ENCODE results near the gene RPS2.

Gene RPS2

DNA sequence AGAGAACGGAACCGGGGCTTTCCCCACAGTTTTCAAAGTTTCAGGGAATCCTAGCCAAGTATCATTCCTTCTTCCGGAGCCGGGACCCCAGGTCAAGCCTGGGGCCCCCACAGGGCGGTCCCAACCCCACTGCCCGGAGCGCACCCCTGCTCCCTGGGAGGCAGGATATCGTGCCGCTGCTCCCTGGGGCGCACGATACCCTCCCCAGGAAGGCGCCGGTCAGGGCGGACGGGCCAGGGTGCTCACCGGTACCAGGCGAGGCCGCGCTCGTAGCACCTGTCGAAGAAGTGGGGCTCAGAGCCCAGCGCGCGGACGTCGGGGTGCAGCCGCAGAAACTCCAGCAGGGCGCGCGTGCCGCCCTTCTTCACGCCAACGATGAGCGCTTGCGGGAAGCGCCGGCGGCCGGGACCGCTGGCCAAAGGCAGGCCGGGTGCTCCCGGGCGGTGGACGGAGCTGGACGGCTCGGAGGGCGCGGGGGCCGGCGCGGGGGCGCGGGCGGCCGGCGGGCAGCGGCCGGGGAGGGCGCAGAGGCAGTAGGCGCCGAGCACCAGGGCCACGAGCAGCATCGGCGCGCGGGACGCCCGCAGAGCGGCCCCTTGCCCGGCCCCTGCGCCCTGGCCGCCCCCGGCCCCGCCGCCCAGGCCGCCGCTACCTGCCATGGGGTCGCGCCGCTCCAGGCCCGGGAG is 46.8 kb downstream of the RPS2 start:
- no peak for DNase-seq

DNA sequence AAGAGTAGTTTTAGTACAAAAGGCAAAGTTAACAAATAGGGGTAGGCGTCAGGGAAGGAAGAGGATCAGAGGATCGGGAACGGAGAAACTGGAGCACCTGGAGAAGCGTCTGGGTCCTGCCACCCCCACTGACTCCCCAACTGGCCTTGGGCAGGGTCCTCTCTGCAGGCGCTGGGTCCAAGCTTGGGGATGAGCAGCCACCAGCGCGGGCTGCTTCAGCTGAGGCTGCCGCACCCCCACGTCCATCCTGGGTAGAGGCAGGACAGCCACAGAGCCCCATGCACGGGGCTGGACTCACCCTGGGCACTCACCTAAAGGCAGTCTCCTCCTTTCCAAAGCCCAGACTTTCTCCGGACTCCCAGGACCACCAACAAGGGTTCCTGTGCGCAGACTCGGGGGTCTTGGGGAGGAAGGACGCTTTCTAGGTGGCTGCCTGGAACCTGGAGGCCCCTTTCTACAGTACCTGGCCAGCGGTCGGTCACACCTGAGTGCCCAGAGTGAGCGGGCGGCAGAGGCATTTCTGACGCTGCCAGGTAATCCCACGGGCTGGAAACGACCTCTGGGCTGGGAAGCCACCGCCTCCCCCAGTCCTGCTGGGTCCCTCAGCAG is 47.5 kb downstream of the RPS2 start:
- DNase-seq = no peak

DNA sequence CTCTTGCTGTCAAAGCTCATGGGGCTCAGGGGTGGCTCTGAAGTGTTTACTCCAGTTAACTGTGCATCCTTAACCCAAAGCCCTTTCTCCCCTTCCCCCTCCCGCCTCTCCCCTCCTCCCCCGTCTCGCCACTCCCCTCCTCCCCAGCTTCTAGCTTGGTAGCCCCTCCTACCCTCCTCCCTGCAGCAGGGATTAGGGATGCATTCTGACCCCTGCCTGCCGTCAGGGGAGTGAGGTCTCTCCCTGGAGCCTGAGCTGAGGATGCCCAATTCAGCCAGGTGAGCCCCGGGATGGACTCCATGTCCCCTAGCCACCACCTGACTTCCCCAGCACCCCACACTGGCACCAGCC is 48.0 kb downstream of the RPS2 start:
- no peak for DNase-seq

DNA sequence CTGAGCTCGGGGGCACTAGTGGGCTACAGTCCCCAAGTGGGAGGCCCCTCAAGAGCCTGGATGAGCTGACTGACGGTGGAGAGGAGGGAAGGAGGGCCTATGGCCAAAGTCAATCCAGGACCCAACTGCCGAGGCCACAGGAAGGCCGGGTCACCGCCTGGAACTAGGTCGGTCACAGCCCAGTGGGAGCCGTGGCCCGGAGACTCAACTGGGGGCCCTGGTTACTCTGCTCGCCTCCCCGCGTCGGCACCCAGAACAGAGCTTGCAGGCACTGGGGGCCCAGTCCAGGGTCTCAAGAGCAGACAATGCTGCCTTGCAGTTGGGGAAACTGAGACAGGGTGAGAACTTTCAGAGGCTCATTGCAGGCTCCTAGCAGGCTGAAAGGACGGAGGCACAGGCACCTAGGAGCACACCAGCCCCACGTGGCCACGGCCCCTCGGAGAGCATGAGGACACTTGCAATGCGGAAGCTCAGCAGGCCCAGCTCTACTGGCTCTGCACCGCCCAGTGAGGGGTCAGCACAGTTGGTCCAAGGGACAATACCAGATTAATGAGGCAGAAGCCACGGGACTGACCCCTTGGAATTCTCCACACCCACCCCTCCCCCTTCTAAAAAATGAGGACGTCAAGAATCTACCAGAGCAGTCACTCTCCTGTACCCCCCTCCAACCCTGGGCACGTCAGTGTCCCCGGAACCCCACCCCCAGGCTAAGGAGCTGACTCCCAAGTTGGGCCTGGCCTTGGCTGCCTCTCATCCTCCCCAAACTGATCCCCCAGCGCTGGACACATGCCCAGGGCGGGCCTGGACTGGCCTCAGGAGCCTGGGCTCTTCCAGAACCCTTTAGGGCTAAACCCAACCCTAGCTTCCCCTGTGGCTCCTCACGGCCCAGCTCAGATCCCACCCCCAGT is 48.6 kb downstream of the RPS2 start:
- no peak for DNase-seq

DNA sequence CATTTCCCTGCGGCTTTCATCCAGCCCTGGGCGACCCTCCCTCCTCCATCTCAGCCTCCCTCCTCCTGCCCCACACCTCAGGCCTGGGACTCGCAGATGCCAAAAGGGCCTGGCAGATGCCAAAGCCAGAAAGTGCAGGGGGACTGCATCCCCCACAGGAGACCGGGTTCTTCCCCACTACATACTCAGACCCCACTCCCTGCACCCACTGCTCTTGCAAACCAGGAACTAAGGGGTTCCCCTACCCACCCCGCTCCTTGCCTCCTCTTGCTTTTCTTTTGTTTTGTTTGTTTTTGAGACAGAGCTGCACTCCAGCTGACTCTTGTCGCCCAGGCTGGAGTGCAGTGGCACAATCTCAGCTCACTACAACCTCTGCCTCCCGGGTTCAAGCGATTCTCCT is 49.6 kb downstream of the RPS2 start:
- no peak for DNase-seq

DNA sequence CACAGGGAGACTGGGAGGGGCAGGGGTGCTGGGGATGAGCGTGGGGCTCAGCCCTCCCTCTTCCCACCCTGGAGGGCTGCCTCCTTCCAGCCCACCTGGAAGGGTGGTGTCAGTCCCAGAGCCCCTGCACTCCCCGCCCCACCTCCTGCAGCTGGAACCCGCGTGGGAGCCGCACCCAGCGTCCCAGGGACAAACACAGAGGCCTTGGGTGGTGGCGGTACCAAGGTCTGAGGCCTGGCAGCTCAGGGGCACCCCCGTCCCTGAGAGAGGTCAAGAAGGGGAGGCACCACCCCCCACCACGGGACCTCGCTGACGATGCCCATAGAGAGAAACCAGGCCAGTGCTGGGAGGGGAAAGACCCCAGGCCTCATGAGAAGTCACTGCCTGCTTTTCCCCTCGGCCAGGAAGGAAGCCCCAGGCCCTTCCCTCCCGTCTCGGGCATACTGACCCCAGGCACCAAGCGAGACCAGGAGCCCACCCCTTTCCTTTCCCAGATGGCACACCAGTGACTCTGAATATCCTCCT is 50.5 kb downstream of the RPS2 start:
- DNase-seq = no peak

DNA sequence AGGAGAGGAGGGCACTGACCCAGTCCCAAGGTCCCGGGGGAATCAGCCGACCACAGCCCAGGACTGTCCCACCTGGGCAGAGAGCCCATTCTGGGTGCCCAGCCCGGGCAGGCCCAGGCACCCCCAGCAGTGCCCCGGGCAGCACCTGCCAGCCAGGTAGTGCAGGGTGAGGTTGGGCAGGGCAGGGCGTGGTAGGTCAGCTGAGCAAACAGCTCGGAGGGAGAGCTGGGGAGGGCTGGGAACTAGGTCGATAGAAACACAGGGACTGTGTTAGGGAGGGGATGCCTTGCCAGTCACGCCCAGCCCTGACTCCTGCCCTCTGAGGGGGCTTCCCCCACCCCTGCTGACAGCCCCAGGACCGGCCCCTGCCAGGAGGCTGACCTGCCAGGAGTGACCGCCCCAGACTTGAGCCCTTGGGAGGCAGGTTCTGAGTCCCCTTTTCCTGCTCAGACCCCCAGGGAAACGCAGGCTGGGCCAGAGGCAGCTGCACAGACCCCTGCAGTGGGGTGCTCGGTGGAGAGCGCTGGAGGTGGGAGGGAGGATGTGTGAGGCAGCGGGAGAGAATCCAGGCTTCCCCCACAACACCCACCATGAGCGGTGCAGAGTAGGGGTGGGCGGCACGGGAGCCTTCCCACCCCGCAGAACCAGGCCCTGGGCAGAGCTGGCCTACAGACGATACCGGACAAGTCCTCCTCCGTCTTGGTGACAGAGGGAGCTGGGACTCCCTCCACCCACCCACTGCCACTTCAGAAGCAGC is 51.1 kb downstream of the RPS2 start:
- no peak for DNase-seq

DNA sequence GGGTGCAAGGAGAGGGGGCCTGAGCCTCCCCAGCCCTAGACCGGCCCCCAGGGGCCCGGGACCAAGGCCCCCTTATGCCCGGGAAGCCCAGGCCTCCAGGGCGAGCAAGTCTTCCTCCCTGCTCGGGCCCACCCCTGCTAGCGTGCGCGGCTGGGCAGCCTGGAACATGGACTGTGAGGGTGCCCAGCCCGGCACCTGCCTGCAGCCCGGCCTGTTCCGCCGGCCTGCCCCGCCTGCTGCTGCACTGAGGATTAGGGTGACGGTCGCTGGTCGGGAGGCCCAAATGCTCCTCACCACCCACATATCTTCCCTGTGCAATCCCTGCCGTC is 52.4 kb downstream of the RPS2 start:
- no peak for DNase-seq

All from GDM1 (cell line).